ENCODE data around the gene APBA2.

The APBA2 gene

DNA sequence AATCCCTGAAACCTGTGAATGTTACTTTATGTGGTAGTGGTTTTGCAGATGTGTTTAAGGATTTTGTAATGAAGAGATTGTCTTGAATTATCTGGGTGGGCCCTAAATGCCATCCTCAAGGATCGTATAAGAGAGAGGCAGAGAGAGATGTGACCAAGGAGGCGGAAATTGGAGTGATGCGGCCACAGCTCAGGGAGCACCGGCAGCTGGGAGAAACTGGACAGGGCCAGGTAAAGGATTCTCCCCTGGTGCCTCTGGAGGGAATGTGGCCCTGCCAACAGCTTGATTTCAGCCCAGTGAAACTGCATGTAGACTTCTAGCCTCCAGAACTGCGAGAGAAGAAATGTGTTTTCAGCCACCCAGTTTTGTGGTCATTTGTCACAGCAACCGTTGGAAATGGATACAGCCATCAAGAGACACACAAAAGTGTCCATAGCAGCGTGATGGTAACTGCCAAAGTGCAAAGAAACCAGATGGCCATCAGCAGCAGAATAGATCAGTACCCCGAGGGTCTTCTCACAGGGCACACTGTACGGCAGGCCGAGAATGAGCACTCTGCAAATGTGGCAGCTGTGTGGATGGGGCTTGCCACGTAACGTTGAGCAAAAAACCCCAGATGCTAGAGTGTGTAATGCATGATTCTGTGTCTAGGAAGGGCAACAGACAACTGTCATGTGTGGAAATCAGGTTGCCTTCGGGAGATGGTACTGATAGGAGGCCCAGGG lies 12.2 kb downstream of the APBA2 start:
- DNase-seq, result no peak

- DNase-seq, result no peak
These were observed 13.4 kb downstream of the APBA2 start for GRCh38 chr15:28899061-28899738.

DNA sequence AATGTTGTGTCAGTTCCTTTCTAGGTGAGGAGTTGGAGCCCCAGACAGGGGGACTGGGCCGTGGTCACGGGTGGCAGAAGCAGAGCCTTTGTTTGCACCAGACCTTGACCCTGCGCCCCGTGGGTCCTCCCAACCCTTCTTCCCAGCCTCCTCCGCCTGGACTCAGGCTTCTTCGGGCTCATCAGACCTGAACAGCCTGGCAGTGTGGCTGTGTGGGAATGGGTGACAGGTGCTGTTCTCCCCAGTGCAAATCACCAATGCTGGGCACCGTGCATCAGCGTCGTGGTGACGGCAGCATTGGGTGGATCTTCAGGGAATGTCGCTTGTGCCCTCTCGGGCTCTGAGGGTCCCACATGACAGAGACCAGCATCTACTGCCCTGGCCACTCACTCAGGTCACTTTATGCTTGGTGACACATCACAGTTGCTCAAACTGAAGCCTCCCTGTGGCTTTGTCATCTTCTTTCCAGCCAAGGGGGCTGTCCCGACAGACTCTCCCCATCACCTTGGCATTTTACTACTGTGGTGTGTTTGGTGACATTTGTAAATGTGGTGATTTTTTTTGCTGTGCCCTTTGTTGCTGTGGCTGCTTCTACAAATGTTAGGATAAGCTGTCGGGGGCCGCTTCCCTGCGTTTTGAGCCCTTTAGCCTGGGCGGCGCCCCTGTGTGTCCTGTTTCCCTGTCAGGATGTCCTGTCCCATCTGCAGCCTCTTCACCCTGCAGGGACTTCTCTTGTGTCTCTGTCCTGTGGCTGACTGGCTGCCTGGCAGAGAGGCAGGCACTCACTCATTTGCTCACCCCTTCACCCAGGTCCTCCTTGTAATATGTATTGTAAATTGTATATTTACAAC lies 14.5 kb downstream of the APBA2 start:
- DNase-seq, result no peak

- no peak for DNase-seq
These were observed 15.3 kb downstream of the APBA2 start for GRCh38 chr15:28900892-28901586.

DNA sequence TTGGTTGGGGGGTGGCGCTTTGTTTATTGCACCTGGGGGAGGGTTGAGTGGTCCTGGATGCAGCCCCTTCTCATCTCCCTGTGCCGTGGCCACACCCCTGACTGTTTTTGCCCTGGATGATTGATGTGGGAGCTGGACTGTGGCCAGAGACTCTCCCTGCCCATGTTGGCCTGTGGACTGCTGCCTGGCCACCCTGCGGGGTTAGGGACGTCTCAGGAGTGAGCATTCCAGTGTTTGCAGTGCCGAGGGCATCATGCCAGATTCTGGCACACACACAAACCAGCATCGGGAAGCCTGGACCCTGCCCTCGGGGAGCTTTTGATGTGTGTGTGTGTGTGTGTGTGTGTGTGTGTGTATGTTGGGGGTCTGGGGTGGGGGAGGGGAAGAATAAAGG lies 15.8 kb downstream of the APBA2 start:
- no peak for DNase-seq

- no peak for DNase-seq
These were observed 16.4 kb downstream of the APBA2 start for GRCh38 chr15:28901987-28902745.

GRCh38 chr15:28902856-28903255 lies 17.1 kb downstream of the APBA2 start:
- DNase-seq, result no peak

DNA sequence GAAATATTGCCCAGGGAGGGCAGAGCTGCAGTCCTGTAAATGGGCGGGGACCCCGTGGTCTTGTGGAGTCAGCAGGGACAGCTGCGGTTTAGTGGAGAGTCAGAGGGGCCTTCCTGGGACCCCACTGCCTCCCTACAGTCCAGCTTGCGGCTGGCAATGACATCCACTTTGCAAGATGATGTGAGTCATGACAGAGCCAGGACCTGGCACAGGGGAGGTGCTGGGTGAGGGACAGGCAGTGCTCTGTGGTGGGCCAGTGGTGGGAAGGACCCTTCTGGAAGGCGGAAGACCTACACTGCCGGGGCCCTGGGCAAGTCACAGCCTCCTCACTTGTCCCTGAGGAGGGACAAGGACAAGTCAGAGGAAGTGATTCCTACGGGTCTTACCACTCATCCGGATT lies 17.8 kb downstream of the APBA2 start:
- no peak for DNase-seq

DNA sequence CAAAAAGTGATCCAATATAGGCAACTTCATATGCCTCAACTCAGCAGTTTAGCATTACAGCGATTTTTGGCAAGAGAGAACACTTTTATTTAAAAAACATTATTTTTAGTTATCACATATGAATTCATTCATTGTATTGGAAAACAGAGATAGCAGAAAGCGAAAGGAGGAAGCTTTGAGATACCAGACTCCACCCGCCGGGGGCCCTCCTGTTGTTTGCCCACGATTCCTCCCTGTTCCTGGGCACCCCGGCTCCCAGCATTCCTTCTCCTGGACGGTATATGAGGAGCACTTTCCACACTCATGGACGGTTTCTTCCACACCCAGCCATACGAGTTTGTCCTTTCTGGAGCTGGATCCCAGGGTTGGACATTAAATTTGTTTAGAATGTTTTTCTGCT lies 18.2 kb downstream of the APBA2 start:
- no peak for DNase-seq

GRCh38 chr15:28904541-28905315 lies 19.0 kb downstream of the APBA2 start:
- no peak for DNase-seq

- DNase-seq, result no peak
These were observed 21.7 kb downstream of the APBA2 start for GRCh38 chr15:28907338-28907960.

DNA sequence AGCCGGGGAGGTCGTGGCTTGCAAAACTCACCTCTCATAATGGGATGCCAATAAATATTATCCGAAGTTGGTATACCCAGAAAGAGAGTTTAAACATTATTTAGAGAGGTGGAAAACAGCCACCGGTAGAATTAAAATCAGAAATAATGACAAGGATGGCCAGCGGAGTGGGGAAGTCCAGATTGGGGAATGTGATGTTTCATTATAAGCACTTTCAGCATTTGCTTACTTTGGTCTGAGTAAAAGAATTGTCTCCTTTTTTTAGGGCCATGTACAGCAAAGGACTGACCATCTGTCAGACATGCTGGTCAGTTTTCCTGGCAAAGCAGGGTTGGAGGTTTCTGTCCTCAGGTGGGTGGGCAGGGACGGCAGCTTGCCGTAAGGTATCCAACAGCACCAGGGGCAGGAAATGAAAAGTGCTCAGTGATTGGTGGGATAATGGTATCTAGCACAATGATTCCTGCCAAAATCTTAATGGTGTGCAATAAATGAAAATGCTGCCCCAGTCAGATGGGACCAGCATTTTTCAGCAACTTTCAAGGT lies 24.3 kb downstream of the APBA2 start:
- DNase-seq, result no peak

DNA sequence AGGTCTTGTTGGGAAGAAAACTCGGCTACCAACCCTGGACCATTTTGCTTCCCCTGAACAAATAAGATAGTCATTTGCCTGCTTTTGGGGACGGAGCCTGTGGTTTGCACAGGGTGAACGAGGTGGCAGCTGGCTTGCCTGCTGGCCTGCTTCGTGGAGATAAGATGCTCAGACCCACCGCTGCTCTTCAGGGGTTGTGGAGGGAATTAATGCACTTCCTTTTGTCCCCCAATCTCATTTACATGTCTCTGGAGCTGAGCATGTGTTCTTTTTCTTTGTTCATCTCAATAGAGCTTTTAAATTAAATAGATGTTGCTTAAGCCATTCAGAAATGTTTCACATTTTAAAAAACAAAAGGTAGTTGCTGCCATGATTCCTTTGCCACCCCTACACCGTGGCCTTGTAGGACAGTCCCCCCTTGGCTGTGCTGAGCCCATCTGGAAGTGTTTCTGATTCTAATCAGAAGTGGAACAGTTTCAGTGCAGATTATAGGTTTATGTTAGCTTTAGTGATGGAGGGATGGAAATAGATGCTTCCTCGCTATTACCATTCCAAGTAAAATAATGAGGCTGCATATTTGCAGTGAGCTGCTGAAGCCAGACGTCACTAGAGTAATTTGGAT lies 25.6 kb downstream of the APBA2 start:
- no peak for DNase-seq

- no peak for DNase-seq
These were observed 26.6 kb downstream of the APBA2 start for GRCh38 chr15:28912422-28912821.

- DNase-seq, result no peak
These were observed 27.5 kb downstream of the APBA2 start for GRCh38 chr15:28913171-28913765.

DNA sequence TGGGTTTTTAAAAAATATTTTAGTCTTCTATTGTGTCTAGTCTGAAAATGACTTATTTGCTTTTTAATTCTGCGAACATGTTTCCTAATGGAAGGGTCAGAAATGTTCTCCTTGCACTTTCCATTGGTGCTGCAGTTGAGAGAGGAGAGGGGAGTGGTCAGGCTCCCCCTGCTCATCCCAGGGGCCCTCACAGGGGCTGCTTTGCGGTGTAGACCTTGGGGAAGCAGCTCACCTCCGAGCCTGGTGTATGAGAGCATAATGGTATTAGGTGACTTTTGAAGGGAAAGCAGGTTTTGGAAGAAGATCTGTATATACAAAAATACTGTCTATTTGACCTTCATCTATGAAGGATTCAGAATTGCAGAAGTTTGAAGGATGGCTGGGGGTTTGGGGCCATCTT lies 28.3 kb downstream of the APBA2 start:
- no peak for DNase-seq

GRCh38 chr15:28914483-28915023 lies 28.8 kb downstream of the APBA2 start:
- no peak for DNase-seq

DNA sequence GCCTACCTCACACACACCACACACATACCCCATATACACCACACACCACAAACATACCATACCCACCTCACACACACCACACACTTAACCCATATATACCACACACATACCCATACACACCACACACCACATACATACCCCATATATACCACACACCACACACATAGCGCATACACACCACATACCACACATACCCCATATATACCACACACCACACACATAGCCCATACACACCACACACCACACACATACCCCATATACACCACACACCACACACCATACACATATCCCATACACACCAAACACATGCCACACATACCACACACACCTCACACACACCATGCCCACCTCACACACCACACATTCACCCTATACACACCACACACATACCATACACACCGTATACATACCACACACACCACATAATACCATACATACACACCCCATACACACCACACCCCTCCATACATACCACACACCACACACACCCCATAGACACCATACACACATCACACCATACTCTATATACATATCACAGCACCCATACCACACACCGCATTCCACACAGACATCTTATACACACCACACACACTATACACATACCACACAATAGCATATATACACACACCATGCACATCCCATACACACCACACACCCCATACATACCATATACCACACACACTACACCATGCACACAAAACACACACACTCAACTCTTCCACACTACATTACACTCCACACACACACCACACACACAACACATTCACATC lies 29.5 kb downstream of the APBA2 start:
- no peak for DNase-seq

- DNase-seq, result no peak
These were observed 30.2 kb downstream of the APBA2 start for GRCh38 chr15:28915935-28916334.

Measured in suppressor macrophage (primary cell).